Measurements from ENCODE around the gene SEPTIN2. TPM values are rescaled to one million over a fixed set of nuclear protein-coding genes. Genes with fewer than 3 reads are reported as not detected.

SEPTIN2 gene
- total RNA-seq, 1 experiment from 2014 or later, result 342 TPM

- intact Hi-C loops (cut with micrococcal nuclease; ENCODE audit: unreplicated experiment), result no loop called here
- H3K27ac ChIP-seq (ENCODE audit: low read depth, low read length, poor library complexity, severe bottlenecking), result no peak overlapping the region
- no peak overlapping the region for H3K4me3 ChIP-seq (ENCODE audit: low read depth, low read length, poor library complexity, severe bottlenecking)
- no peak for DNase-seq (ENCODE audit: low spot score)
- H3K4me1 ChIP-seq (ENCODE audit: insufficient read depth, low read length, poor library complexity, severe bottlenecking), result no peaks in the 10 kb centered on the region
- no peaks in the 10 kb centered on the region for H3K27me3 ChIP-seq (replicated peaks; ENCODE audit: insufficient read depth, low read depth, low read length, poor library complexity)
- H3K36me3 ChIP-seq (ENCODE audit: insufficient read depth, low read length, poor library complexity, severe bottlenecking), result no peaks in the 10 kb centered on the region
- POLR2A ChIA-PET (ENCODE audit: low non-redundant PET), result no interaction called here
- H3K9me3 ChIP-seq (ENCODE audit: low read depth, low read length, poor library complexity, severe bottlenecking), result no peaks in the 10 kb centered on the region
- BruUV-seq (replicated peaks), result no TSS peak
- no peak for TF ChIP-seq CTCF (conservative IDR thresholded peaks at IDR 0.05; ENCODE audit: low read depth, low read length)
- no peak for TF ChIP-seq EZH2 (IDR thresholded peaks at IDR 0.05; ENCODE audit: borderline replicate concordance, low read depth, low read length, poor library complexity, severe bottlenecking)
- CTCF ChIA-PET, result no interaction called here
These were observed 47.7 kb downstream of the SEPTIN2 start for GRCh38 chr2:241363426-241363825.

- Histone ChIP-seq H3K27me3 (replicated peaks; ENCODE audit: insufficient read depth, low read depth, low read length, poor library complexity) (no peaks in the 10 kb centered on the region), H3K9me3 (ENCODE audit: low read depth, low read length, poor library complexity, severe bottlenecking) (no peaks in the 10 kb centered on the region), H3K36me3 (ENCODE audit: insufficient read depth, low read length, poor library complexity, severe bottlenecking) (no peaks in the 10 kb centered on the region), H3K27ac (ENCODE audit: low read depth, low read length, poor library complexity, severe bottlenecking) (no peak overlapping the region), H3K4me3 (ENCODE audit: low read depth, low read length, poor library complexity, severe bottlenecking) (no peak overlapping the region), H3K4me1 (ENCODE audit: insufficient read depth, low read length, poor library complexity, severe bottlenecking) (no peaks in the 10 kb centered on the region)
- ChIA-PET CTCF (no interaction called here), POLR2A (ENCODE audit: low non-redundant PET) (no interaction called here)
- TF ChIP-seq EZH2 (IDR thresholded peaks at IDR 0.05; ENCODE audit: borderline replicate concordance, low read depth, low read length, poor library complexity, severe bottlenecking) (no peak), CTCF (conservative IDR thresholded peaks at IDR 0.05; ENCODE audit: low read depth, low read length) (no peak)
- intact Hi-C loops (cut with micrococcal nuclease; ENCODE audit: unreplicated experiment), result no loop called here
- DNase-seq (ENCODE audit: low spot score), result no peak
- no TSS peak for BruUV-seq (replicated peaks)
These were observed 49.1 kb downstream of the SEPTIN2 start for GRCh38 chr2:241364781-241365180.

- Histone ChIP-seq H3K27ac (ENCODE audit: low read depth, low read length, poor library complexity, severe bottlenecking) (no peak overlapping the region), H3K9me3 (ENCODE audit: low read depth, low read length, poor library complexity, severe bottlenecking) (no peaks in the 10 kb centered on the region), H3K27me3 (replicated peaks; ENCODE audit: insufficient read depth, low read depth, low read length, poor library complexity) (no peaks in the 10 kb centered on the region), H3K4me3 (ENCODE audit: low read depth, low read length, poor library complexity, severe bottlenecking) (no peak overlapping the region), H3K4me1 (ENCODE audit: insufficient read depth, low read length, poor library complexity, severe bottlenecking) (no peaks in the 10 kb centered on the region), H3K36me3 (ENCODE audit: insufficient read depth, low read length, poor library complexity, severe bottlenecking) (no peaks in the 10 kb centered on the region)
- DNase-seq (ENCODE audit: low spot score), result no peak
- intact Hi-C loops (cut with micrococcal nuclease; ENCODE audit: unreplicated experiment), result no loop called here
- BruUV-seq (replicated peaks), result no TSS peak
- POLR2A ChIA-PET (ENCODE audit: low non-redundant PET), result no interaction called here
- CTCF ChIA-PET, result no interaction called here
- TF ChIP-seq CTCF (conservative IDR thresholded peaks at IDR 0.05; ENCODE audit: low read depth, low read length) (no peak), EZH2 (IDR thresholded peaks at IDR 0.05; ENCODE audit: borderline replicate concordance, low read depth, low read length, poor library complexity, severe bottlenecking) (no peak)
These were observed 51.0 kb downstream of the SEPTIN2 start for GRCh38 chr2:241366678-241367077.

Data from A673 (cell line).